OCI-LY3 (cell line): ENCODE measurements around the gene SMIM28.

Experiments
- H2AFZ ChIP-seq: fragments of 200-600, 300-600 bp; shearing (Covaris generic); 2 replicates; pipeline ENCODE4 v1.6.0; 2014; ENCODE audit warnings: antibody characterized with exemption, low read depth, low read length
- H3K27ac ChIP-seq: fragments of 200-600, 300-600 bp; sonication (generic); 2 replicates; pipeline ENCODE4 v1.5.1; 2014; ENCODE audit warnings: mild to moderate bottlenecking, low read length, moderate library complexity, mixed read lengths
- H3K27me3 ChIP-seq: fragments of 200-600, 300-600 bp; sonication (generic); 2 replicates; pipeline ENCODE4 v1.6.1; 2014; ENCODE audit warnings: low read depth, low read length, mixed read lengths
- H3K36me3 ChIP-seq: fragments of 200-600, 300-600 bp; sonication (generic); replicated peaks from 2 replicates; pipeline ENCODE3; 2014; ENCODE audit warnings: low read depth, low read length, mixed read lengths
- H3K4me1 ChIP-seq: fragments of 300-600, 200-600 bp; sonication (generic); 2 replicates; pipeline ENCODE4 v1.6.1; 2014; ENCODE audit warnings: low read length, mixed read lengths
- H3K4me2 ChIP-seq: fragments of 200-600, 300-600 bp; sonication (generic); 2 replicates; pipeline ENCODE4 v1.6.1; 2014; ENCODE audit warnings: low read length, mixed read lengths
- H3K4me3 ChIP-seq: fragments of 300-600, 200-600 bp; sonication (generic); 2 replicates; pipeline ENCODE4 v1.5.1; 2014; ENCODE audit warnings: antibody characterized with exemption, mild to moderate bottlenecking, low read length, moderate library complexity
- H3K79me2 ChIP-seq: fragments of 300-600, 200-600 bp; shearing (Covaris generic); 2 replicates; pipeline ENCODE4 v1.6.1; 2014; ENCODE audit warnings: mild to moderate bottlenecking, low read length, mixed read lengths
- H3K9ac ChIP-seq: fragments of 300-600, 200-600 bp; shearing (Covaris generic); 2 replicates; pipeline ENCODE4 v1.6.0; 2014; ENCODE audit warnings: mild to moderate bottlenecking, low read length, moderate library complexity
- H3K9me3 ChIP-seq: fragments of 200-600, 300-600 bp; shearing (Covaris generic); 2 replicates; pipeline ENCODE4 v1.6.1; 2014; ENCODE audit warnings: low read length, mixed read lengths; ENCODE audit not compliant: insufficient read depth
- H4K20me1 ChIP-seq: fragments of 200-600, 300-600 bp; sonication (generic); 2 replicates; pipeline ENCODE4 v1.6.1; 2016; ENCODE audit warnings: low read length, mixed read lengths; ENCODE audit not compliant: insufficient read depth
- EZH2phosphoT487 ChIP-seq: fragments of 200-600 bp; shearing (Covaris generic); IDR thresholded peaks from 2 replicates; pipeline ENCODE4 v1.6.1; 2018; ENCODE audit warnings: antibody characterized with exemption, mixed run types, low read depth
- TF ChIP-seq, protein P1 (sequence below): fragments of 200-600, 300-600 bp; sonication (generic); IDR thresholded peaks from 2 replicates; pipeline ENCODE4 v1.5.1; 2014; ENCODE audit warnings: antibody characterized with exemption, low read length, low read depth

The SMIM28 gene

DNA sequence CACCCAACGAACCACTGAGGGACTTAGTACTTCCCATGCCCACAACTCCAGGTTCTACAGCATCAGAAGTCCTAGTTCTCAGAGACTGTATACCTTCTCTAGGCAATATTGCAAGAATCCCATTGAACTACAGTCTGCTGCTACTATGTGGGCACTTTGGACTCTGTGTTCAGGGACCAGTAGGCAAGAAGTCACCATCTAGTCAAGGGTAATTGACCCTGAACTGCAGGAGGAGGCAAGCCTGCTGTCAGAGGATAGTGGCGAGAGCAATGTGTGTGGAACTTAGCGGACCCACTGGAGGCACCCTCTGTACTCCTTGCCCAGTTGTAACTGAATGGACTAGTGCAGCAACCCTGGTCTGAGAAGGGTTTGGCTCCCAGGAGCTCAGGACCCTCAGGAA is 42.1 kb downstream of the SMIM28 start:
- H3K9ac ChIP-seq: no peak overlapping the region
- H3K4me2 ChIP-seq: no peak overlapping the region
- peaks cover 5% of the 10 kb centered on the region for H3K36me3 ChIP-seq
- H4K20me1 ChIP-seq: no peaks in the 10 kb centered on the region
- no peaks in the 10 kb centered on the region for H3K79me2 ChIP-seq
- no peak overlapping the region for H3K4me3 ChIP-seq
- no peaks in the 10 kb centered on the region for H3K27me3 ChIP-seq
- TF ChIP-seq, protein P1, sequence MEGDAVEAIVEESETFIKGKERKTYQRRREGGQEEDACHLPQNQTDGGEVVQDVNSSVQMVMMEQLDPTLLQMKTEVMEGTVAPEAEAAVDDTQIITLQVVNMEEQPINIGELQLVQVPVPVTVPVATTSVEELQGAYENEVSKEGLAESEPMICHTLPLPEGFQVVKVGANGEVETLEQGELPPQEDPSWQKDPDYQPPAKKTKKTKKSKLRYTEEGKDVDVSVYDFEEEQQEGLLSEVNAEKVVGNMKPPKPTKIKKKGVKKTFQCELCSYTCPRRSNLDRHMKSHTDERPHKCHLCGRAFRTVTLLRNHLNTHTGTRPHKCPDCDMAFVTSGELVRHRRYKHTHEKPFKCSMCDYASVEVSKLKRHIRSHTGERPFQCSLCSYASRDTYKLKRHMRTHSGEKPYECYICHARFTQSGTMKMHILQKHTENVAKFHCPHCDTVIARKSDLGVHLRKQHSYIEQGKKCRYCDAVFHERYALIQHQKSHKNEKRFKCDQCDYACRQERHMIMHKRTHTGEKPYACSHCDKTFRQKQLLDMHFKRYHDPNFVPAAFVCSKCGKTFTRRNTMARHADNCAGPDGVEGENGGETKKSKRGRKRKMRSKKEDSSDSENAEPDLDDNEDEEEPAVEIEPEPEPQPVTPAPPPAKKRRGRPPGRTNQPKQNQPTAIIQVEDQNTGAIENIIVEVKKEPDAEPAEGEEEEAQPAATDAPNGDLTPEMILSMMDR: no peak
- no peak for TF ChIP-seq EZH2phosphoT487
- no peak overlapping the region for H2AFZ ChIP-seq
- no peak overlapping the region for H3K27ac ChIP-seq
- H3K4me1 ChIP-seq: no peaks in the 10 kb centered on the region
- no peaks in the 10 kb centered on the region for H3K9me3 ChIP-seq

DNA sequence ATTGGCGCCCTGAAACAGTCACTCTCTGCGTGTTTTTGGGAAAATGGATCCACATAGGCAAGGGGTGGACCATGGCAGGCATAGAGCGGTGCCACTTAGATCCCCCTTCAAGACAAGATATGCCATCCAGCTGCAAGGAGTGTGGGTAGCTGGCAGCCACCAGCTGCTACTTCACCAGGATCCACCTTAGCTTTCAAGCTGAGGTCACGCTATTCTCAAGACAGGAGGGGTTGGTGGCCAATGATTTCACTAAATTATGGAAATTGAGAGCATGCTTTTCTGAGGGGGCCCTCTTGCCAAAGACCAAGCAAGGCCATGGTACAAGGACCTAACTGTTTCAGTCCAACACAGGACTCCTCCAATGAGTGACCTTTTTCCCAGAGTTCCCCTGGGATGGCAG is 42.7 kb downstream of the SMIM28 start:
- Histone ChIP-seq H3K4me1 (no peaks in the 10 kb centered on the region), H3K9ac (no peak overlapping the region), H3K36me3 (peaks cover 5% of the 10 kb centered on the region), H4K20me1 (no peaks in the 10 kb centered on the region), H3K27me3 (no peaks in the 10 kb centered on the region), H3K4me3 (no peak overlapping the region), H3K9me3 (no peaks in the 10 kb centered on the region), H3K4me2 (no peak overlapping the region), H3K27ac (no peak overlapping the region), H3K79me2 (no peaks in the 10 kb centered on the region), H2AFZ (no peak overlapping the region)
- TF ChIP-seq, protein P1: no peak
- TF ChIP-seq EZH2phosphoT487: no peak

DNA sequence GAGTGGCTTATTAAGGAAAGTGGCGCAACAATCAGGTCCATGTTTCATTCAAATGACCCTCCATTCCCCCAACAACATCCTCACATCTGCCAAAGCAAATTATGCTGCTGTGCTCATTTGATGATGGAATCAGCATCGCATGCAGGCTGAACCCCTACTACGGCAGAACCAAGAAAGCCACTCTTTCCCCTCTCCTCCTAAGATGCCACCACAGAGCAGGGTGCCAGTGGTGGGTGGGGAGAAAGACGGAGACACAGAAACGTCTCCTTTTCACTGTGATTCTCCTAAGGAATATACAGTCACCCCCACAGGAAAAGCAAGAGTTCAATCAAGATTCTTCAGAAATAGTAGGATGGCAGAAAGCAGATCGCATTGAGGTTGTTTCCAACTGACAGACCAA is 43.4 kb downstream of the SMIM28 start:
- Histone ChIP-seq H3K79me2 (no peaks in the 10 kb centered on the region), H2AFZ (no peak overlapping the region), H3K9me3 (no peaks in the 10 kb centered on the region), H3K4me2 (no peak overlapping the region), H4K20me1 (no peaks in the 10 kb centered on the region), H3K36me3 (peaks cover 5% of the 10 kb centered on the region), H3K4me1 (no peaks in the 10 kb centered on the region), H3K4me3 (no peak overlapping the region), H3K27me3 (no peaks in the 10 kb centered on the region), H3K27ac (no peak overlapping the region), H3K9ac (no peak overlapping the region)
- no peak for TF ChIP-seq EZH2phosphoT487
- TF ChIP-seq, protein P1: no peak

DNA sequence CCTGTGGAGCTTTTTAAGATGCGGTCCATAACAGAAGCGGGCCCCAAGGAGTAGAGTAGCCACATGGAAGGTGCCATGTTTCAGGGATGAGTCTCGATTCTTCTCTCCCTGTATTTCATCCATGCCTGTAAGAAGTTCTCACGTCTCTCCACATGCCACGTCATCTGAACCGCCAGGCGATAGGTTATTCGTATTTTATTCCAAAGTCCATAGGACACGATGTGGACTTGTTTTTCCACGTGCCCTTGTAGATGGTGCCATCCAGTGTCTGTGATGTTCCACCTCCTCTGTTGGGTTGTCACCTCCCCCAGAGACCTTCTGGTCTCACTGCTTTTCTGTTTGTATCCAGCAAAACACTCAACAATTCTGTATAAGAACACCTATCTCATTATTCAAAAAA is 43.9 kb downstream of the SMIM28 start:
- no peaks in the 10 kb centered on the region for H4K20me1 ChIP-seq
- TF ChIP-seq, protein P1: no peak
- no peak overlapping the region for H3K4me3 ChIP-seq
- no peaks in the 10 kb centered on the region for H3K79me2 ChIP-seq
- no peak overlapping the region for H2AFZ ChIP-seq
- H3K27ac ChIP-seq: no peak overlapping the region
- no peaks in the 10 kb centered on the region for H3K27me3 ChIP-seq
- H3K4me1 ChIP-seq: no peaks in the 10 kb centered on the region
- no peaks in the 10 kb centered on the region for H3K9me3 ChIP-seq
- H3K4me2 ChIP-seq: no peak overlapping the region
- peaks cover 5% of the 10 kb centered on the region for H3K36me3 ChIP-seq
- no peak overlapping the region for H3K9ac ChIP-seq
